ENCODE data around the gene C6orf15.
A peak's percentile ranks its signal among the peaks of the same experiment; 100 is the strongest.
"Not testable (repeated sequence)": the region's sequence is repeated elsewhere in the genome, so short reads cannot be mapped to it uniquely, and the experiment has no call there.

C6orf15 gene

DNA sequence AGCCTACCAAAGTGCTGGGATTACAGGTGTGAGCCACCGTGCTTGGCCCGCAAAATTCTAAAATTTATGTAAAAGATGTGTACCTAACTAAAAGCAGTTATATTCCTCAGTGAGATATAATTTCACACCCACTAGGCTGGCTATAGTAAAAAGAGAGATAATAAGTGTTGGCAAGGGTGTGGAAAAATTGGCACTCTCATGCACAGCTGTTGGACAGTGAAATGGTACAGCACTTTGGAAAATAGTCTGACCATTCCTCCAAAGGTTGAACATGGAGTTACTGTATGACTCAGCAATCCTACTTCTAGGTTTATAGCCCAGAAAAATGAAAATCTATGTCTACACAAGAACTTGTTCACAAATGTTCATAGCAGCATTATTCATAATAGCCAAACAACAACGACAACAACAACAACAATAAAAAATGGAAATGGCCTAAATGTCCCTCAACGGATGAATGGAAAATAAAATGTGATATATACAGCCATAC lies 13.9 kb downstream of the C6orf15 start:
- DNase-seq, result no peak

DNA sequence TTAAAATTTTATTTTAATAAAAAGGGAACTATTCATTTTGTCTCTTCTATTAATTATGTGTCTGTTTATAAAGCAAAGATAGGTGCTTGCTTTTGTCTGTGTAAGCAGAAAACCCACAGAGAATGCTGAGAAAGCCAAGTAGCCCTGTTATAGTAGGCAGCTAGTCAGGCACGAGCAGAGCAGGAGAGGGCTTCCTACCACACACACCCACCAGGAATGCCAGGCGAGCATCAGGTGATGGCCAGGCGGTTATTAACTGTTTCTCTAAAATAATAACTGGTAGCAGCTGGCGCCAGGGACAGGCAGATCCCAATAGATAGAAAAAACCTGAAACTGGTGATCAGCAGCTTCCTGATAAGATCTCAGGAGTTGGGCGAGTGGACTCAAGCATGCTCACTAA lies 15.7 kb downstream of the C6orf15 start:
- DNase-seq, result no peak

DNA sequence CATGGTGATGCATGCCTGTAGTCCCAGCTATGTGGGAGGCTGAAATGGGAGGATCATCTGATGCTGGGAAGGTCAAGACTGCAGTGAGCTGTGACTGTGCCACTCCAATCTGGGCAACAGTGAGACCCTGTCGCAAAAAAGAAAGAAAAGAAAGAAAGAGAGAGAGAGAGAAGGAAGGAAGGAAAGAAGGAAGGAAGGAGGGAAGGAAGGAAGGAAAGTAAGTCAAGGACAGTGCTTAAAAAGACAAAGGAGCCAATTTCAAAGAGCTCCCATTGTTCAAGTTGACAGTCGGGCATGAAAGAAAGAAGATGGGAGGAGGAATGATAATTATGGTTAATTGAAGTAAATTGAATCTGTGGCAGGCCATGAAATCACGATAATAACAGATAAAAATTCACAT lies 16.2 kb downstream of the C6orf15 start:
- DNase-seq, result no peak

DNA sequence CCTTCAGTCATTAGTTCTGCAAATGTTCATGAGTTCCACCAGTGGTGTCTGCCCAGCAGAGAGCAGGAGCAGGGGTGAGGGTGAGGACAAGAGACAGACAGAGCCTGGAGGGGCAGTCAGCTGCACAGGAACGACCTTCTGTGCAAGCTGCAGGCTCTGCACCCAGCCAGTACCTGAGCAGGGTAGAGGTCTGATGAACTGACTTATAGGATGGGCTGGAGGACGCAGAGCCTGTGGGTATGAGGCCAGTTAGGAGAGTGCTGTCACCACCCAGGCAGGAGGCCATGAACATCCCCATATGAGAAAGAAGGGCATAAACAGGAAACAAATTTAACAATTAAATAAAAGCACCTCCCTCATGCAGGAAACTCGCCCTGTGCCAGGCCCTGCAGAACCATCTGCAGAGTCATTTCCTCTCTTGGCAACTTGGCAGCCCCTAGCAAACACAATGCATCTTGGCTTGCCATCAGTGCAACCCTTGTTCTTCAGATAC lies 17.9 kb downstream of the C6orf15 start:
- DNase-seq, result peak; percentile 14 to 20

DNA sequence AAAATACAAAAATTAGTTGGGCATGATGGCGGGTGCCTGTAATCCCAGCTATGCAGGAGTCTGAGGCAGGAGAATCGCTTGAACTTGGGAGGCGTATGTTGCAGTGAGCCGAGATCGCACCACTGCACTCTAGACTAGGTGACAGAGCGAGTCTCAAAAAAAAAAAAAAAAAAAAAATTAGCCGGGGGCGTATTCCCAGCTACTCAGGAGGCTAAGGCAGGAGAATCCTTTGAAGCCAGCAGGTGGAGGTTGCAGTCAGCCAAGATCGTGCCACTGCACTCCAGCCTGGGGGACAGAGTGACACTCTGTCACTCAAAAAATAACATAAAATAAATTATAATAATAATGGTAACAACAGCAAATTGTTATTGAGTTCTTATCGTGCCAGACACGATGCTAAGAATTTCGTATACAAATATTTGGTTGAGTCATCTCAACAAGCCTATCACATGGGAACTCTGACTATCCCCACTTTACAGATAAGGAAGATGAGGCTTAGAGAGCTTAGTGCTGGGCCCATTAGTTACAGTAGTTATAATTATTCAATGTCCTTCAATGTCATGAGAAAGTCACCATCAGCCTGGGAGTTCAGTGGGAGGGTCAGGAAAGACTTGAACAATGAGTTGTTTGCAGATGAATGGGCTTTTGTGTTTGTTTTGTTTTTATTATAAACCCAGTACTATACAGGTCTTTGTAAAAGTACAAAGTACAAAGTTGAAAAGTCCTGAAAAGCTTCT lies 19.4 kb downstream of the C6orf15 start:
- no peak for DNase-seq

DNA sequence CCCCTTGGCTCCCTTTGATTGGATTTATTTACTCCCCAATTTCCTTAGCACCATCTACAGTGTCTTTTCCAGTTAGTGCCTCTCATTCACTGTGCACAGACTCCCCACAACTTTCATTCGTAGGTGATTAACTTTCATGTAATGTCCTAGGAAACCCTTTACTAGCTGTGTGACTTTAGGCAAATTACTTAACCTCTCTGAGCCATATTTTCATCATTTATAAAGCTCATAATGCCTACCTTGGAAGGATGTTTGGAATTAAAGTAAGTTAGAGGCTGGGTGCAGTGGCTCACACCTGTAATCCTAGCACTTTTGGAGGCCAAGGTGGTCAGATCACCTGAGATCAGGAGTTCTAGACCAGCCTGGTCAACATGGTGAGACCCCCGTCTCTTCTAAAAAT lies 20.1 kb downstream of the C6orf15 start:
- no peak for DNase-seq

DNA sequence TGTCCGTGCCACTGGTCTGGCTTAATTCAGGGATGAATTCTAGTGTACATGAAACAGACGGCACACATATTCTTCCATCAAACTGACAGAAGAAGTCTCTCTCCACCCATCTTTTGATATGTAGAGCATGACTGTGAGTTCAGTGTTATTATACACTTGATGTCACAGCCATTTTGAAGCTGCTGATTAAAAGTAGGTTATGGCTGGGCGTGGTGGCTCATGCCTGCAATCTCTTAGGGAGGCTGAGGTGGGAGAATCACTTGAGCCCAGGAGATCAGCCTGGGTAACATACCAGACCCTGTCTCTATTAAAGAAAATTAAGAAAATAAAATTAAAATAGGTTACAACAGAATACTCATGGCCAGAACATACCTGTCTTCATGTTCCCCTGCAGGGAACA lies 20.7 kb downstream of the C6orf15 start:
- DNase-seq, result no peak

DNA sequence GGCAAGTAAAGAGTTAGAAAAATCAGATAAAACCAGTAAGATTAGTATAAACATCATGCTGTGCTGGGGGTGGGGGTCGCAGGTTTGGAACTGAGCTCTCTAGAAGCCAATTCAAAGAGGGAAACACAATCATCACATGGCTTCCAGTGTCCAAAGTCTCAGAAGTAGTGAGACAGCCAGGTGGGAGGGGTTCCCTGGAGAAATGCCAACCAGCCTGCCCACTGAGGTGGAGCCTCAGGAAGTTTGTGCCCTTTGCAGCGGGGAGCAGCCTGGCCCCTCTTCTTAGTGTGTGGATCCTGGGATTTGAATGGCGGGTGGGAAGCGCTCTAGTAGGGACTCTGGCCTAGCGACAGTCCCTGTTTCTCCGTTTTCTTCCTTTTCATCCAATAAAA lies 21.4 kb downstream of the C6orf15 start:
- DNase-seq, result no peak

DNA sequence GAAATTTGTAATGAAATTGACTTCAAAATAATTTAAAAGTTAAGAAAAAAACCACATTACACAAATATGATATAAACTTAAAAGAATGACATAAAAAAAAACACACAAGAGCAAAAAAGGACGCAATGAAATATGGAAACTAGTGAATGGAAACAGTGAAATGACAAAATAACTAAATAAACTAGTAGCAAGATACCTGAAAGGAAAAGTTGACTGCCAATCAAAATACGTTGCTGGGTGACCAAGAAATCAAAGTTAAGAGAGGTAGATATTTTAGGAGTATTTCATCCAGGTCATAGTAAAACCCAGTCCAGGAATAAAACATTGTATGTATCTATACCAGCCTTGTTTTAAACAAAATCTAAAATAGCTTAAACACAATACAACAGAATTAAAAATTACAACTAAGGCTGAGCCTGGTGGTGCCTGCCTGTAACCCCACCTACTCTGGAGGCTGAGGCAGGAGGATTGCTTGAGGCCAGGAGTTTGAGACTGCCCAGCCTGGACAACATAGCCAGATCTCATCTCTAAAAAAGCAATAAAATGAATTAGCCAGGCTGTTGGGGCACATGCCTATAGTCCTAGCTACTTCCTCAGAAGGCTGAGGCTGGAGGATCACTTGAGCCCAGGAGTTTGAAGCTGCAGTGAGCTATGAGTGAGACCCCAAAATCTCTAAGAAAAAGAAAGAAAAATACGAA lies 22.0 kb downstream of the C6orf15 start:
- DNase-seq, result no peak

DNA sequence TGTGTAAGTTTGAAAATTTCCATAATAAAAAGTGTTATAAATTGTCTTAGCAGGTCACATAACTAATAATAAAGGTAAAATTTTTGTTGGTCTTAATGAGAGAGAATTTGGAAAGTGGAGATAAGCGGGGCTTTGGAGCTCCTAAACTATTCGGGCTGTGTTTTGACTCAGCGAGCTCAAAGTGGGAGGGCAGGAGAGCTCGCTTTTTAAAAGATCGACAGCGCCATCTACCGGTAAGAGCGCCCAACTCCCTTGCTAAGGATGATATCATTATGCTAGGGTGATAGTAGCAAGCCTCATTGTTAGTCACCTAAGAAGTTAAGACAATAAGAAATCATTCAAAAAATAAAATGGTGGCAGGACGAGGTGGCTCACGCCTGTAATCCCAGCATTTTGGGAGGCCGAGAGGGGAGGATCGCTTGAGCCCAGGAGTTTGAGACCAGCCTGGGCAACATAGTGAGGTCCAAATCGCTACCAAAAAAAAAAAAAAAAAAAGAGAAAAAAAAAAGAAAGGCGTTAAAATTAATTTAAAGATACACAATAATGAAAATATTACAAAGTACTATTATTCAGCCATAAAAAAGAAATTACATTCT lies 24.8 kb downstream of the C6orf15 start:
- peak; percentile 86 to 91 for DNase-seq

DNA sequence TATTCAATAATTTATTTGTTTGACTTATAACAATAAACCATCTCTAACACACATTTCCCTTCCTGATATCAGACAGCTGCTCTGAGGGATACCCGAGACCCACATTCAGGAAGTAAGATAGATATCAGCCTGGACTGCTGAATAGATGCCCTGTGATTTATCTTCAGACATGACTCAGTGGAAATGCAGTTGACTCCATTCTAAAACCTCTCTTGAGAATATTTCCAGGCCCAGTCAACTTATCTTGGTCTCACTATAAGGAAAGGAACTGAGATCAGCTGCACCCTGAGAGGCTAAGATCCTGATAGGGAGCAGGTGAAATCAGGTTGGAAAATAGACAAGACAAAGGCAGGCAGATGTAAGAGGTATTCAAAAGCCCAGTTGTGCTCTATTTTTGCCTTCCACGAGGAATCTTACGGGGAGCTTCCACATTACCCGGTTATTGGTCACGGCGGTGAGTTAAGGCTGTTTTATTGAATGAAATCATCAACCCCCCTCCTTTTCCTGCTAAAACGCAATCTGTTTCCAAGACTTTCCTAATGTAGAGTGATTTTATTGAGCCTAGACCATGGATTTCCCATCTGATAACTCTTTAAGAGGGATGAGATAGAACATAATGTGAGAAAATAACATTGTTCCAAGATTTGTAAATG lies 25.5 kb downstream of the C6orf15 start:
- DNase-seq, result no peak

DNA sequence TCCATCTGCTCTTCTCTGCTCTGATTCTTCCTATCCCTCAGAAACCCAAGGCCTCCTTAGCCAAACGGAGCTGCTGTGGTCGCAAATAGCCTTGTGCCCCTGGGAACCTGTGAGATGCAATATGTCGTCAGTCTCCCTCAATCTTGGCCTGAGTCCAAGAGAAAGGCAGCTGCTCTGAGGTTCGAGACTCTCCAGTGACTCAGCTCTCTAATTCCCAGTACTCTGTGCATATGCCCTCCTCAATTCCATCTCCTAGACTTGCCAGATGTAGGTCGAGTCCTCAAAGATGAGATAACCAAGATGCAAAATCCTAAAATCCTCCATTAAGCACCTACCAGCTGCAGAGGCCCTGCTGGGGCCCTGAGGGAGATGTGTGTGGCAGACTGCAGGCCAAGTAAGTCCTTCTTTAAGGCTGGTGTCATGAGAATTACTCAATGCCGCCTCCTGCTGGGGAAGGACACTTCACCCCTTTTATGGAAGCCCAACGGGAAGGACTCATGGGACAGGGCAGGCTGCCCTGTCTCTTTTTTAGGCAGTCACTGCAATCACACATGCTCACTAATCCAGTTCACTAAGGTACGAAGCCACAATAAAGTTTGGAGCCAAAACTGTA lies 28.5 kb downstream of the C6orf15 start:
- peak; percentile 16 to 38 for DNase-seq

DNA sequence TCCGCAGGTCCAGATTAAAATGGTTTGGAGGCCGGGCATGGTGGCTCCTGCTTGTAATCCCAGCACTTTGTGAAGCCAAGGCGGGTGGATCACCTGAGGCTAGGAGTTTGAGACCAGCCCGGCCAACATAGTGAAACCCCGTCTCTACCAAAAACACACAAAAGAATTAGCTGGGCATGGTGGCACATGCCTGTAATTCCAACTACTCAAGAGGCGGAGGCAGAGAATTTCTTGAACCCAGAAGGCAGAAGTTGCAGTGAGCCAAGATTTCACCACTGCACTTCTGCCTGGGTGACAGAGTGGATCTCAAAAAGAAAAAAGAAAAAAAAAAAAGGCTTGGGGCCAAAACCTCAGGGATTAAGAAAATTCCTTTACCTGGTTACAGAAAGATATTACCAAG lies 30.5 kb downstream of the C6orf15 start:
- DNase-seq, result no peak

DNA sequence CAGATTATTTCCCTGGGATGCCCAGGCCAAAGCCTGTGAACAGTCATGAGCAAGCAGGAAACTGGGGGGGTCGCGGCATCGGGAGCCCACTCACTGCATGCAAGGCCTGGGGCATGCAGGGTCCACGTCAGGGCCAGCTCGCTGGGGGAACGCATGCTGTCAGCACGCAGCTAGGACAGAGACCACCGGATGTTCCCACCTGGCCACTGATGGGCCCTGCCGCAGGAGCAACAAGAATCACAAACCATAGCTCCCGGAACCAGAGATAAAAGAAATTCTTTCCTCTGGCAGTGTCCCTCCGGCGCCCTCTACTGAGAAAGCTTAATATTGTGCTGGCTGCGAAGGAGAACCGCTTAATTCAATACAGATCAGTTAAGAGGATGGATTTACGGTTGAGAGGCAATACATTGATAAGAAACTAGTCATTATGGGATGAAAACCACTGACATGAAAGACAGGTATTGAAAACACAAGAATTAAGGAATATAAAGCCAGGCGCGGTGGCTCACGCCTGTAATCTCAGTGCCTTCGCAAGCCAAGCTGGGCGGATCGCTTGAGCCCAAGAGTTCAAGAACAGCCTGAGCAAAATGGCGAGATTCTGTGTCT lies 32.6 kb downstream of the C6orf15 start:
- peak; percentile 61 to 76 for DNase-seq

DNA sequence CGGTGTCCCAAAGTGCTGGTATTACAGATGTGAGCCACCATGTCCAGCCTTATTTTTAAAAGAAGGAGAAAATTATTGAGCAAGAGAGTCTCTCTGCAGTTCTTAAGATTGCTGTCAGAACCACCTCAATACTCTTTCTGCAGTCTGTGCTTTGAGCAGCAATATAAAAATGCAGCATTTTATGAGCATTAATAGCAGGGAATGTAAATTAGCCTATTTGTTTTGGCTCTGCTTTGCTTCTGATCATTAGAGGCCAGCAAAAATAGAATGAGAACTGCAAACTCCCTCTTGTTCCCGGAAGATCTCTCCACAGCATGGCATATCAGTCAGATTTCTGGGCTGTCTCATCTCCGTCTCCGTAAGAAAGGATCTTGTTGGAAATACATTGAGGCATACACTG lies 35.8 kb downstream of the C6orf15 start:
- DNase-seq, result no peak

DNA sequence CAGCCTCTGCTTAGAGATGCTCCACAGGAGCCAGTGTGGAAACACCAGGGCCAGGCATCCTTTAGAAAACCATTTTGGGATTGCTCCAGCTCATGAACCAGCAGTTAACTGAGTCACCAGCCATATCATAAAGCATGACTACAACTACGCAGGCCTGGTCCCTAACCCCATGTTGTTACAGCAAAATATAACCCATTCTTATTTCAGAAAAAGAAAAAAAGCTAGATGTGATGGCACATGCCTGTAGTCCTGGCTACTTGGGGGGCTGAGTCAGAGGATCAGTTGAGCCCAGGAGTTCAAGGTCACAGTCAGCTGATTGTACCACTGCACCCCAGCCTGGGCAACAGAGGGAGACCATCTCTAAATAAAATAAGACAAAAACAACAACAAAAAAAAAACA lies 36.8 kb downstream of the C6orf15 start:
- DNase-seq, result no peak

DNA sequence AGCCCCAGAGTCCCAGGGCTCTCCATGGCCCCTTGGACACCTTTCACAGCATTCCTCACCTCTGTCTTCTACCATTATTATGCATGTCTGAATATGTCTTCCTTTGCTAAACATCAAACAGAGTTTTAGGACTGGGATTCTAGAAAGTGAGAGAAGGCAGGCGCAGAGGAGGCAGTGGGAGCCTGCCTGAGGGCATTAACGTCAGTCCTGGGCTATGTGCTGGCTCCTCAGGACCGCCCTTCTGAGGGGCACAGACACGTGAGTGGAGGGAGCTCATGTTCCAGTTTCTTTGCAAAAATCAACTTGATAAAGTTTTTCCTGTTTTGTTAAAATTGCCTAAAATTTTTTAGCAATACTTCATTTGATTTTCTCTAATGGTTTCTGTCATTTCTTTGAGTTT lies 38.0 kb downstream of the C6orf15 start:
- DNase-seq, result no peak

DNA sequence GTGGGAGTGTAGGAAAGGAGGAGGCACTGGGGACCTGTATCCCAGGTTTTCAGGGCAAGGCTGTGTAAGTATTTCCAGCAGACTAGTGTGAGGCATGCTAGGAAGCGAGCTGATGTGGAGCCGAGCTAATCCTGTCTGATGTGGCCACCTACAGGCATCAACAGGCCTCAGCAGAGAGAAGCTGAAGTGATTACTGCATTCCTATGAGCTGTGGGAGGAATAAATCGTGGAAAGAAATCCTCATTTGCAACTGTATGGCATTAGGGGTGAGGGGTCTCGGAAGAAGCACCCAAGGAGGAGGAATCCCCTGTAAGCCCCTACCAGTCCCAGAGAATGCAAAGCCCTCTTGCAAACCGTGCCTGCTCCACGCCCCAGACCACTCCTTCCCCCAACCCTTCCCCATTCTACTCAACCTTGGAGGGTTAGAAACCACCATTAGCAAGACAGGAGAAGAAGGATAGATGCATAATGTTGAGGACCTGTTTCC lies 41.6 kb downstream of the C6orf15 start:
- DNase-seq, result no peak

DNA sequence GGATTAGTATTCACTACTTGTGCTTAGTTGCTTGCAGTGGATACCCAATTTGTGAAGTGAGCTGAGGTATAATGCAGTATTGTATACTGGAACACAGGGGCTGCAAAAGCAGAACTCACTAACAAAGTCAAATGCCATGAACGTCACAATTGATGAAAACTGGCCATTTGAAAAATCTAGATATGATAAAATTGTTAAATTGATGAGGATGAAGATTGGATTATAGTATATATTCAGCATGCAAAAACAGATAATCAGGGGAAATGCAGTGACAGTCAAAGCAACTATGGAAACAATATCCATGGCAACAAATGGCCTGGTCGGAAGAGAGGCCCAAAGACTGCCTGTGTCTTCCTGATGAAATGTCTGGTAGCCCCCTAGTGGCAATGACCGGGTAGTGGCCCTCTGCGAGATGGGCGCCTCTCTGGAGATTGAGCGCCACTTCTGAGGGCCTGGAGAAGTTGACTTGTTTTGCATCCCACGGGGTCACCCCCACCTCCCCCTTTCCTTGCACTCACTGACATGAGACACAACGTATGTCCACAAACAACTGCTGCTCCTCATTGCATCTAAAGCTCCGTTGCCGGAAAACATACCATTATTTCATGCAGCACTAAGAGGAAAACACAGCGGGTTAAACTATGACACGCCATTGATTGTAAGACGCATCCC lies 43.6 kb downstream of the C6orf15 start:
- peak; percentile 64 to 66 for DNase-seq

DNA sequence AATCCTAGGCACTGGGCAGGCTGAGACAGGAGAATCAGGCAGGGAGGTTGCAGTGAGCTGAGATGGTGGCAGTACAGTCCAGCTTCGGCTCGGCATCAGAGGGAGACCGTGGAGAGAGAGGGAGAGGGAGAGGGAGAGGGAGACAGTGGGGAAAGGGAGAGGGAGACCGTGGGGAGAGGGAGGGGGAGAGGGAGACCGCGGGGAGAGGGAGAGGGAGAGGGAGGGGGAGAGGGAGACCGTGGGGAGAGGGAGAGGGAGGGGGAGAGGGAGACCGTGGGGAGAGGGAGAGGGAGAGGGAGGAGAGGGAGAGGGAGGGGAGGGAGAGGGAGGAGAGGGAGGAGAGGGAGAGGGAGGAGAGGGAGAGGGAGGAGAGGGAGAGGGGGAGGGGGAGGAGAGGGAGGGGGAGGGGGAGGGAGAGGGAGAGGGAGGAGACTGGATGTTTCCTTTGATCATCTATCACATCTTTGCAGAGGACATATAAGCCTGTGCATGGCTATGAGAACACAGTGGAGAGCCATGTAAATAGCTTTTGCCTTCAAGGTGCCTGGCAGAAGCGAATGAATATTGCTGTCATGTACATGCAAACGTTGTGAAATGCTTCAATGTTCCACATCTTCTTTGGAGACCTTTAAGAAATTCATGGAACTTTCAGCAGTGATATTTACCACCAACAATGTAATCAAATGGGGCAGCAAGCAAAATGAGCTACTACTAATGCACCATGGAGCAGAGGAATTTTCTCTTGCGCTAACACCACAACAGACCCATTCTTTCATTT lies 44.3 kb downstream of the C6orf15 start:
- DNase-seq, result not testable (repeated sequence)

DNA sequence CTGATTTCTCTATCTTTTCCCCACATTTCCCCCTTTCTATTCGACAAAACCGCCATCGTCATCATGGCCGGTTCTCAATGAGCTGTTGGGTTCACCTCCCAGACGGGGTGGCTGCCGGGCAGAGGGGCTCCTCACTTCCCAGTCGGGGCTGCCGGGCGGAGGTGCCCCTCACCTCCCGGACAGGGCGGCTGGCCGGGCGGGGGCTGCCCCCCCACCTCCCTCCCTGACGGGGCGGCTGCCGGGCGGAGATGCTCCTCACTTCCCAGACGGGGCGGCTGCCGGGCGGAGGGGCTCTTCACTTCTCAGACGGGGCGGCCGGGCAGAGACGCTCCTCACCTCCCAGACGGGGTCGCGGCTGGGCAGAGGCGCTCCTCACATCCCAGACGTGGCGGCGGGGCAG lies 45.3 kb downstream of the C6orf15 start:
- DNase-seq, result not testable (repeated sequence)

Data from activated CD4-positive, alpha-beta T cell treated with anti-CD3 and anti-CD28 coated beads for 4 hours (primary cell).